NCI-H226 (cell line): ENCODE data around the gene RASA3.

Experiments
- DNase-seq: peaks from one replicate; pipeline ENCODE4 v3.0.0-alpha.2; 2015

The RASA3 gene

DNA sequence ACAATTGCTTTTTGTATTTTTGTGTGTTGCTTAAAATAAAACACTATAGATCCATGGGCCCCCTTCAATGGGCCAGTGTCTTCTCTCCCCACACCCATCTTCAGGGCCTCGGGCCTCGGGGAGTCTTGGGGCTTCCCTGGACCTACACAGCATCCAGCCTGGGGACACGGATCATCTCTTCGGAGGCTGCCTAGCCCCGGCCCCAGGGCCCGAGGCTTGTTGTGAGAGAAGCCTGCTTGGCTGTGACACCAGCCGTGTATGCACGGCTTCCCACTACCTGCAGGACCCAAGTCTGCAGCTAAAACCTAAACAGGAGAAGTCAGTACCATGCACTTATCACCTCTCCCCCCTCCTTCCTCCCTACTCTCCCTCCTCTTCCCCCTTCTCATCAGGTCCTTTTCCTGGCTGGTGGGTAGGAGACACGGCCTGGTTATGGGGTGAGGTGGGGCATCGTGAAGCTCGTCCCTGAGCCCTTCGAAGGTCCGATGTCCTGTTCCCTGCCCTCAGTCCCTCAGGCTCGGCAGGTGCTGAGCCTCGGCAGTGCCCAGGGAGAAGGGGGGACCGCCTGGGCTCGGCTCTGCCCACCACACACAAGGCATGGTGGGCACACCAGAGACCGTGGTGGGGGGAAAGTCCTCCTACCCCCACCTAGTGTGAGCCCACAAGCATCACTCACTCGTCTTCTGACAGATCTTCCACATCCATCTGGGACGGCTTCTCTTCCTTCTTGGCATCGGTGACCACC is 168.0 kb downstream of the RASA3 start:
- no peak for DNase-seq

DNA sequence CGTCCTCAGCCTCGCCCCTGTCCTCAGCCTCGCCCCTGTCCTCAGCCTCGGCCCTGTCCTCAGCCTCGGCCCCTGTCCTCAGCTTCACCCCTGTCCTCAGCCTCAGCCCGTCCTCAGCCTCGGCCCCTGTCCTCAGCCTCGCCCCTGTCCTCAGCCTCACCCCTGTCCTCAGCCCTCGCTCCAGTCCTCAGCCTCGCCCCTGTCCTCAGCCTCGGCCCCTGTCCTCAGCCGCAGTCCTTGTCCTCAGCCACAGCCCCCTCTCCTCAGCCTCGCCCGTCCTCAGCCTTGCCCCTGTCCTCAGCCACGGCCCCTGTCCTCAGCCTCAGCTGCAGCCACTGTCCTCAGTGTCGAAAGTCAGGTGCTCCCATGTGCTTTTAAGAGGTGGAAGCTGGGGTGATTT is 169.0 kb downstream of the RASA3 start:
- no peak for DNase-seq

DNA sequence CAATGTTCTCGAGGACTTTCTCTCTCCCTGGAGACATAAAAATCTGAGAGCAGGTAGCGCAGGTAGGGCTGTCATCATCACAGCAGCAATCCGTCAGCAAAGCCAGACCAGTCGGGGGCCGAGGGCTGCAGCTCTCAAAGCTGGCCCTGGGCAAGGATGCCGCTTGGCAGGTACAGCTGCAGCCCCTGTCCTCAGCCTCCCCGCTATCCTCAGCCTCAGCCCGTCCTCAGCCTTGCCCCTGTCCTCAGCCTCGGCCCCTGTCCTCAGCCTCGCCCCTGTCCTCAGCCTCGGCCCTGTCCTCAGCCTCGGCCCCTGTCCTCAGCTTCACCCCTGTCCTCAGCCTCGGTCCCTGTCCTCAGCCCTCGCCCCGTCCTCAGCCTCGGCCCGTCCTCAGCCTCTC is 169.4 kb downstream of the RASA3 start:
- DNase-seq: no peak

DNA sequence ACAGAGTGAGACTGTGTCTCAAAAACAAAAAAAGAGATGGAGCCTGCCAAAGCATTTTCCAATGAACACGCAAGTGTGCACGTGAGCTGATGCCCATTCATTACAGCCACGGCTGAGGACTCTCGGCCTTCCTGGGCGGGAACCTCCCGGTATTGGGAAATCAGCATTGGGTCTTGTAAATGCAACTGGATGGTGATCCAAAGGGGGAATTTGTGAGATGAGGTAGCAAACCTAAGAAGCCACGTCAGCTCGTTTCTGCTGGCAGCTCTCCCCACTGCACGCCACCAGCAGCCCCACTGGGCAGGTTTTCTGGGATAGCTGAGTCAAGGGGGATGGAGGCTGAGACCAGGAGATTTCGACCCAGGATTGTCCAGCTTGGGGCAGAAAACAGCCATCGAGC is 170.0 kb downstream of the RASA3 start:
- DNase-seq: no peak

DNA sequence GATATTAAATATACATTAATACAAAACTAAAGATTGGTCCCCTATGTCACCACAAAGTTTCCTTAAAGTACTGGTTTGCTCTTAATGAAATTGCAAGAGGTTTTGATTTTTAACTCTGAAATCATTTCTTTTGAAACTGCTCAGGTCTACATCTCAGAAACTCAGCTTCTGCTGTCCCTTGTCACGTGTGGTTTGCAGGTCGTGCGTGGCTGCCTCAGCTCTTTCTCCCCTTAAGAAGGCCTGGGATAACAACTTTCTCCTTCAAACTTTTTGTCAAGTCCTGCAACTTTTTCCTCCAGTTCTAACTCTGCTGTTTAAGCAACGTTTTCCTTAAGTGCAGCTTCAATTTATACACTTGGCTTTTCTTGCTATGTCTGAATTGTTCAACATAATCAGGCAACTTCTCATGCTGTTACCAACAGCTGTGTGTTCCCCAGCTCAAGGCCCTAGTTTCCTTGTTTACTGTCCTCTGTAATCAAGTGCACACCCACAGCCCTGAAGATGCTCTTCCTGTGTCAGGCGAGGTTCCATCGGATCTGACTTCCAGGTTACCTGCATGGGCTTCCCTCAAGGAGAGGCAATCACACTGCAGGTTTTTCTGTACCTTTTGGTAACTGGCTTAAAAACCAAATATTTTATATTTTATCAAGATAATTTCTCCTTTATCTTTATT is 172.0 kb downstream of the RASA3 start:
- no peak for DNase-seq

DNA sequence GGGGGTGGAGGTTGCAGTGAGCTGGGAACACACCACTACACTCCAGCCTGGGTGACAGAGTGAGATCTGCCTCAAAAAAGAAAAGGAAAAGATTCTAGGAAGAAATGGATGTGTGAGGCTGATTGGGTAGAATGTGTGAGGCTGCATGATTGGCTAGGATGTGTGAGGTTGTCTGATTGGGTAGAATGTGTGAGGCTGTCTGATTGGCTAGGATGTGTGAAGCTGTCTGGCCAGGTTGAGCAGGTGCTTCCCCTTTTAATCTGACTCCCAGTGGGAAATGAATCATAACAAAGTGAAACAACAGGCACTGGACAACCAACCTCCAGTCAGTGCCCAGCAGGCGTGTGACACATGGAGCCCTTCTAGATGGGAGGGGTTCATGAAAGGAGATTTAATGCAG is 173.2 kb downstream of the RASA3 start:
- no peak for DNase-seq

DNA sequence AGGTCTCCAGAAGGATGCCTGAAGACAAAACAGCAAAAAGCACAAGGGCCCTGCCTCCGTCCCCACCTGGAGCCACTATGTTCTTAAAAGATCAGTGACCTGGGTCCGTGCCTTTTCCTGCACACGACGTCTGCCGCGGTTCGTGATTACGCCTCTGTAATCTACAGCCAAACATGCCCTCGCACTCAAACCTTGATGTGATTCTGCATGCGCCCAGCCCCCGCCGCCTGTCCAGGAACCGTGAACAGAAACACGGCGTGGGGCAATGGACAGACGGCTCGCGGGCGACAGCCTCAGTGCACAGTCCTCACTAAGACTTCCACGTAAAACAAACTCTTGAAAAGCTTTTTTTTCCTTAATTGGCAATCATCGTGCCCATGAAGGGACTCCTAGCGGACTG is 174.1 kb downstream of the RASA3 start:
- no peak for DNase-seq

DNA sequence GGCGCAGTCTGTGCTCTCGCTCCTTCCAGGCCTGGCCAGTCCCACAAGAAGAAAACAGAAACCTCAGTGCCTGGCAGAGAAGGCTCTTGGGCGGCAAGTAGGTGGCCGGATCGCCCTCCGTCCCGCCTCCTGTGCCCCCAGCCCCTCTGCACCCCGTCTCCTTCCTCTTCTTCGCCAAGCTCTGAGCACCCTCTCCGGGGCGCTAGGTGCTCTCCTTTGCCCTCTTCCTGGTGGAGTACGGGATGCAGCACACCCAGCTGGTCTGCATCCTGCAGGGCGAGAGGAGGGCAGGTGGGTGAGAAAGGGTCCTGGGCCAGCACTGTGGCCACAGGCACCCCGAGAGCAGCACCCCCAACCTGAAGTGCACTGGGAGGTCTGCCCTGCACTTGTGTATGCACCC is 175.9 kb downstream of the RASA3 start:
- no peak for DNase-seq

DNA sequence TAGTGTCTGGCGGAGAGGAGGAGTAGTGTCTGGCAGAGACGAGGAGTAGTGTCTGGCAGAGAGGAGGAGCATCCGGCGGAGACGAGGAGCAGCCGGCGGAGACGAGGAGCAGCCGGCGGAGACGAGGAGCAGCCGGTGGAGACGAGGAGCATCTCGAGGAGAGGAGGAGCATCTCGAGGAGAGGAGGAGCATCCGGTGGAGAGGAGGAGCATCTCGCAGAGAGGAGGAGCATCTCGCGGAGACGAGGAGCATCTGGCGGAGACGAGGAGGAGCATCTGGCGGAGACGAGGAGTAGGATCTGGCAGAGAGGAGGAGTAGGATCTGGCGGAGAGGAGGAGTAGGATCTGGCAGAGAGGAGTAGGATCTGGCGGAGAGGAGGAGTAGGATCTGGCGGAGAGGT is 176.7 kb downstream of the RASA3 start:
- no peak for DNase-seq

DNA sequence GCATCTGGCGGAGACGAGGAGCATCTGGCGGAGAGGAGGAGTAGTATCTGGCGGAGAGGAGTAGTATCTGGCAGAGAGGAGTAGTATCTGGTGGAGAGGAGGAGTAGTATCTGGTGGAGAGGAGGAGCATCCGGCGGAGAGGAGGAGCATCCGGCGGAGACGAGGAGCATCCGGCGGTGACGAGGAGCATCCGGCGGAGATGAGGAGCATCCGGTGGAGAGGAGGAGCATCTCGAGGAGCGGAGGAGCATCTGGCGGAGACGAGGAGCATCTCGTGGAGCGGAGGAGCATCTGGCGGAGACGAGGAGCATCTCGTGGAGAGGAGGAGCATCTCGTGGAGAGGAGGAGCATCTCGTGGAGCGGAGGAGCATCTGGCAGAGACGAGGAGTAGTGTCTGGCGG is 177.2 kb downstream of the RASA3 start:
- no peak for DNase-seq

DNA sequence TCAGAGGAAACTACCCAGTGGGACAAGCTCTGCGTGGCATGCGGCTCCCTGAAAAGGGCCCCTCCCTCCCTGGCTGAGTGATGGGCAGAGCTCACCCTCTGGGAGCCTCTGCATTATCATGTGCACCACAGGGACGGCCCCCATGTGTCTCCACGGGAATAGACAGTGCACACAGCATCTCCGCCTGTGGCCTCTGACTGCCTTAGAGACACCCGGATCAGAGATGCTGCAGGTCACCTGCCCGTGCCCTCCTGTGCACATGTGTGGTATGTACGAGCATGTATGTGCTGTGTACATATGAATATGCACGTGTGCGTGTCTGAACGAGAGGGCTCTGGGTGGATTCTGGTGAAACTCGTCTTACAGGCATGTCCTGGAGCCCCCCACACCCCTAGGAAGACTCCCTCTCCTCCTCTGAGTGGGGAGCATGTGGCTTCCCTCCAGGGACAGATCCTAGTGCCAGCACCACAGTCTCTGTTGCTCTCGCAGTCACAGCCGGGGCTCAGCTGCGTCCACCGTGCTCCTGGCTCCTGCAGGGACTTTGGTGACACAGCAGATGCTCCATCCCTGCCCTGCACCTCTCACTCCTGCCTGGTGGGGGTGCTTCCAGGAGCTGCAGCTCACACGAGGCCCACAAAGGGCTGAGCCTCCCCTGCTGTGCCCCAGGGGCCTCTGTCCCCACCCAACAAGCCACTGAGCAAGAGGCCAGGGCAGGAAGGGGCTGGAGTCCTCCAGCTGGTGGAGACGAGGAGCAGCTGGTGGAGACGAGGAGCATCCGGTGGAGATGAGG is 178.2 kb downstream of the RASA3 start:
- DNase-seq: no peak

DNA sequence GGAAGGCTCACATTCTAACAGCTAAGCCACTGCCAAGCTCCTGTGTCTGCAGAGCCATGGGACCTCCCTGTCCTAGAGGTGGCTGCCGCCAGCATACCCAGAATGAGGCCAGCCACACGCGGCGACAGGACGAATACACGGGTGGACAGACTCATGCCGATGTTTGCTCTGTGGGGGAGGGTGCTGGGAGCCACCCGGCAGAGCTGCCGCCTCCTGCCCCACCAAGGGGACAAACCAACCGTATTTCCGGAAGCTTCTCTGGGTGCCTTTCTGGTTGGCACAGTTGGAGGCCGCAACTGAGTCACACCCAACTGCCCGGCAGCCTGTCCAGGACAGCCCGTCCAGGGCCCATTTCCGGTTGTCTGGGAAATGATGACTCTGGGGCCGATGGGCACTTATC is 178.9 kb downstream of the RASA3 start:
- no peak for DNase-seq

DNA sequence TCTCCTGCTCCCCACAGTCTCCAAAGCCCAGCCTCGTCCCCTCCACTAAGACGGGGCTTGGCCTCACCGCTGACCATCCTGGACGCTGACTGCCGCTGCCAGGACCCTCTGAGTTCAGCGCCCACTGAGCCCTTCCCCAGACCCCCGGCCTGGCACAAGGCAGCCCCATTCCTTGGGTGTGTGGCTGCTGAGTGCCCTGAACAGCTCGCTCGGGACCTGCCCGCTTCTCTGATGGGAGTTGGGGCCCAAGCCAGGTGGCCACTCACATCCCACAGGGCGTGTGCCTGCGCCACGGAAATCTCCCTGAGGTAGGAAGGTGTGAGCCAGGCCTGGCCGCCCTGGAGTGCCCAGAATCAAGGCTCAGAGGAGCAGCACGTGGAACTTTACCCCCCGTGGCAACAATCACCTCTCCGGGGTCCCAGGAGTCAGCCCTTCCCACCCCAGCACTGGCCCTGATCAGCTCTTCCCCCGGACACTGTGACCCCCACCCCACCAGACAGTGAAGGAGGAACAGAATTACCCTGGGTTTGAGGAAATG is 179.4 kb downstream of the RASA3 start:
- DNase-seq: no peak

DNA sequence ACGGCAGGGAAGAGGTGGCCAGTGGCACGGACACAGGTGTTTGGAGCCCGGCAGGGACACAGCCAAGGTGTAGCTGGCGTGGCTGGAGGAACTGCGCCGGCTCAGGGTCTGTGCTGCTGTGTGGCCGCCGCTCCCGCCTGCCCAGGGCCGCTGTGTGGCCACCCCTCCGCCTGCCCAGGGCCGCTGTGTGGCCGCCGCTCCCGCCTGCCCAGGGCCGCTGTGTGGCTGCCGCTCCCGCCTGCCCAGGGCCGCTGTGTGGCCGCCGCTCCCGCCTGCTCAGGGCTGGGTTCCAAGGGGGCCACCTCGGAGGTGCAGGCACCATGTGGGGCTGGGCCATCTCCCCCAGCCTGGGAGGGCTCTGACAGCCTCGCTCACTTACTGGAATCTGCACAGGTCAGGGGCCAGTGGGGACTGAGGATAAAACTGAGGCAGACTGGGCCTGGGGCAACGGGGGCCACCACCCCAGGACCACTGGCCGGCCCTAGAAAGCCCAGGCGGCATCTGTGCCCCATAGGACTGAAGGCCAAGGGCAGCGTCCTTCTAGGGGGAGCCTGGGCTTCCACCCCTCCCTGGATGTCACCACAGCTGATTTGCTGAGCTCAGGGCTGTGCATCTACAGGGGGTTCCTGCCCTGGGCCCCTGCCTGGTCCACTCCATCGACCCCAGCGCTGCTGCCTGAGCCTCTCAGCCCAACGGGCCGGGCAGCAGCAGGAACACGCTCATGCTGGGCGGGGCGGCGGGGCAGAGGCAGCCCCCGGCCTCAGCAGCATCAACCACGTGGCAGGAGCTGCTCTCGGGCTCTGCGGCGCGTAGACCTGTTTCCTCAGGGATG is 180.1 kb downstream of the RASA3 start:
- no peak for DNase-seq

DNA sequence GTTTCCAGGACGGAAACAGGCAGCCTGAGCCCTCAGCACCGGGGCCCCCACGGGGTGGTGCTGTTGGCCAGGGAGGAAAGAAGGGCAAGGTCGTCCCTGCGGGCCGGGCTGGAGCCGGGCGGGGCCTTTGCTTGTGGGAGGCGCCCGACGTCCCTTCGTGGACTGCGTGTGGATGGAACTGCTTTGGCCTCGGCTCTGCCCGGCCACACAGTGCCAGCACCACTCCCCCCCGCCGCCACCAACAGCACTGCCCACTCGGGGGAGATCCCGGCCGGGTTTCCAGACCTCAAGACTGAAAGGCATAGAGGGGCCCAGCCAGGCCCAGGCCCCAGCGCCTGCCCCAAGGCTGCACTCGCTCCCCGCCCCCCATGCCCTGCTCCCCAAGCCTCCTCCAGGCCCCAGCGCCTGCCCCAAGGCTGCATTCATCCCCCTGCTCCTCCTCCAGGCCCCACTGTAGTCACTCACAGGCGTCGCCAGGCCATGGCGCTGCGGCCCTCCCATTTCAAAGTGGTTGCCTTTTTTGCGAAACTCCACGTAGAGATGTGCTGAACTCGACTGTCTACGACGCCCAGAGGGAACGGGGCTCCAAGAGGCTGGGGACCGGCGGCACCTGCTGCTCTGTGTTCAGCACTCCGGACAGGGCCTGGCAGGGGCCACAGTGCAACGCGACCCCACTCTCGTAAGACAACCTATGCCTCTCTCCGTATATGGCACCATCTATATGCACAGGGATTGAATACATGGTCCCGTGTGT is 181.0 kb downstream of the RASA3 start:
- peak; percentile 75 for DNase-seq

DNA sequence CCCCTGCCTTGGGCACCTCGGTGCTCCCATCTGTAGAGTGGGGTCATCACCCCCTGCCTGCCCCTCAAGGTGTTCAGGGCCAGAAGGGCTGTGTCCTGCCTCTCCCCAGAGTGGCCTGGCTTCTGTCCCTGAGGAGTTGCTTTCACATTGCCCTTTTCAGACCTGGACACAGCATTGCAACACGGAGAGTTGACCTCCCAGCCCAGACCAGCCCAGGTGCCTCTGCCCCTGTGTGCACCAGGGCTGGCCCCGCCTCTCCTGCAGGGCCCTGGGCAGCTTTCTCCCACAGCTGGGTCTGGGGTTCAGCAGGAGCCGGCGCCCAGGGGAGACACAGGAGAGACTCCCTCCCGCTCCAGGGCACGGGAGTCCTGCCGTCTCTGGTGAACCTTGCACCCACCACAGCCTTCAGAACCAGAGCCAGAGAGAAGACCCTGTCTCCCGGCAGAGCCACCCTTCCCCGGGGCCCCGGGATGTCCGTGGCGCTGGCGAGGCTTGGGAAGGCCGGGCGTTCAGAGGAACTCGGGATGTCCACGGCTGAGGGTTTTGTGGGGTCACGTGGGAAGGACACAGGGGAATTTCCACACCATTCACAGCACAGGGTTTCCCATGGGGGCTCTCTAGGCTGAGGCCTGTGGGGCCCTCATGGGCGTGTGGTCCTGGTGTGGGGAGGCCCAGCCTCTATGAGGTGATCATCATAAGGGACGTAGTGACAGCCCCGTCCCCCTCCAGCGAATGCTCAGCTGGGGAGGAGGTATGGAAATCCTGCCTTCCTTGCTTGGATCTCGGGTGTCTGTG is 181.8 kb downstream of the RASA3 start:
- DNase-seq: no peak

DNA sequence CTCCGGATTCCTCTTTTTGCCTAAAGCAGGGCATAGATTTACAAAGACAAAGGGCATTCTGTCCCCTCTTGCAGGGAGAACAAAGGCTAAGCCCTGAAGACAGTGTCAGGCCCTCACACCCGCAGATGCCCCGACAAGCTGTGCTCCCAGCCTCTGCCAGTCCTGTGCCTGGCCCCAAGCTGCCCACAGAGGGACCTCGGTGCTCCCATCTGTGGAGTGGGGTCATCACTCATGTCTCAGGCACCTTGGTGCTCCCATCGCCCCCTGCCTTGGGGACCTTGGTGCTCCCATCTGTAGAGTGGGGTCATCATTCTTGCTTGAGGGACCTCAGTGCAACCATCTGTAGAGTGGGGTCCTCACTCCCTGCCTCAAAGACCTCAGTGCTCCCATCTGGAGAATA is 182.9 kb downstream of the RASA3 start:
- DNase-seq: no peak

DNA sequence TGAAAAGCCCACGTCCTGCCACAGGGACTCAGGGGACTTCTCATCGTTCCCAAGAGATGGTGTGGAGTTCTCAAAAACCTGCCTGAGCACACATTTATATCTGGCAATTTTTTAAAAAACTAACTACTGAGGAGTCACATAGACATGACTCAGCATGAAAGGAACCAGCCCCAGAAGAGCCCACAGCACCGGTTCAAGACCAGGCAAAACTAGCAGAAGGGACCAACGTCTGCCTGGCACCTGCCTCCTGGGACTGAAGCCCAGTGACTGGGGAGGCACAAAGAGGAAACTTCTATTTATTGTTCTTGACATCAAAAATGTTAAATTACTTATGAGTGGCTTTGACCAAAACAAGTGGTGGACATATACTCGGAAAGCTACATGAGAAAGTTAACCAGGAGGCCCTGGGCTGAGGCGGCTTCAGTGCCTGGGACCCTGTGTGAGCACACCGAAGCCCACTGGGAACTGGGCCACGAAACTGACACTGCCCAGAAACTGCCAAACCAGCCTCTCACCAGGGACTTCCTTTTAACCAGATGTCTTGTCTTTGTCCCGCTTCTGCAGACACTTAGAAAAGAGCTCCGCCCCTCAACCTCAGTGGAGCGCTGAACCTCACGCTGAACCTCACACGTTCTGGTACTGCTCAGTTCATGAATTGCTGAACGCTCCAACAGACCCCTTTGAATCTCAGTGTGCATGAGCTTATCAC is 184.2 kb downstream of the RASA3 start:
- no peak for DNase-seq

DNA sequence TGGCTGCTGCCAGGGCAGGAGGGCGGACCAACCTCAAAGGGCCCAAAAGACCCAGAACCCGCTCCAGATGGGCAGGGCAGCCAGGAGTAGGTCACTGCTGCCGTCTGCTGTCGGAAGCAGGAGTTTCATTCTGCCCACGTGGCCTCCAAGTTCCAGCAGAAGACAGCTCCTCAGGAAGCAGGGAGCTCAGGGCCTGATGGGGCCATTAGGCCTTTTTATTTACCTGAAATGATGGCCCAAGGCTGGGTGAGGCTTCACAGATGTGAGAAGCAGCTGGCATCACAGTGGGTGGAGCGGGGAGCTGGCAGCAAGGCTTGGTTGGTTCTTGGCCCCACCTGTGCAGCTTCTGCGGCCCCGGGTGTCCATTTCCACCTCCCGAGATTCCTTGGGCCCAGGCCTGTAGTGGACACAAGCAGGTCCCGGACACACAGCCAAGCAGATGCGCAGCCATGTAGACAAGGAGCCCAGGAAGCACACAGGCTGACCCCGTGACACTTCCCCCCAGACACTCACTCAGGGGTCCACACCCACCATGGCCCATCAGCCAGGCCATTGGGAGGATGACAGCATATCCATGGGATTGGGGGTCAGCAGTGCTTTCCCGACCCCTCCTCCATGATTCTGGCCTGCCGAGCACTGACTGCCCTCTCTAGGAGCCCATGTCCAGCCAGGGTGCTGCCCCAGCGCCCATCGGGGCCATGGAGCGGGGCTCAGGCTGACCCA is 185.0 kb downstream of the RASA3 start:
- peak; percentile 41 for DNase-seq
